ENCODE measurements around the gene MAN2A1. TPM values are rescaled to one million over a fixed set of nuclear protein-coding genes. Genes with fewer than 3 reads are reported as not detected.

The MAN2A1 gene
- total RNA-seq, 1 experiment from 2014 or later, result 78.0 TPM

DNA sequence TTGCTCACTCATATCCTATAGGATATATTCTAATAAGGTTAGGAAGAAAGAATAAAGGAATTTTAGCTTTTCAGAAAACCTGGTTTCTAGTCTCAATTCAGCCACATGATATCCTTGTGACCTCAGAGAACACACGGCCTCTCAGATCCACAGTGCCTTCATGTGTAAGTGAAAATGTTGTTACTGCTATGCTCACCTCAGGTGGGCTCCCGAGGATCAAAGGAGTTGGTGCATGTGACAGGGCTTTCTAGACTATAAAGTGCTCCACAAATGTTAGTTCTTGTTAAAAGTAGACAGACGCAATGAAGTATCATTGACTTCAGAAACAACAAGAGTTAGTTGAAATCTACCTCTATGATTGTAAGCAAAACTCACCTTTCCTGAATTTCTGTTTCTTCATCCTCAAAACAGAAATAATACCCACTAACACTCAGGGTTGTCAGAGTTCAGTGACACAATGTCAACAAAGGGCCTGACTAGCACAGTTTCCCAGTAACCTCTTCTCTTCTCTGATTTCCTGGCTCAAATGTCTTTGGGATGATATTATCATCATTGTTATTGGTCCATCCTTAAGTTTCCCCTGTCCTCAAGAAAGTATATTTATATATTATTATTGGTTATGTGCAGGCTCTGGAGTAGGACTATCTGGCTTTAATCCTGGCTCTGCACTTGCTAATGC lies 36.0 kb upstream of the MAN2A1 start:
- no peak overlapping the region for H3K23ac ChIP-seq (ENCODE audit: insufficient read length, low read depth, low read length)
- H2BK120ac ChIP-seq (ENCODE audit: low read depth, low read length, poor library complexity, severe bottlenecking), result no peak overlapping the region
- DNase-seq, result no peak
- no peak overlapping the region for H3K4me2 ChIP-seq (ENCODE audit: insufficient read depth, insufficient read length, low read length)
- Mint-ChIP-seq H3K4me1 (no peaks in the 10 kb centered on the region), H3K36me3 (ENCODE audit: insufficient read depth in 1 of 3, low read depth in 3 of 3) (no peaks in the 10 kb centered on the region), H3K27ac (no peak overlapping the region), H3K4me3 (no peak overlapping the region), H3K9me3 (no peaks in the 10 kb centered on the region), H3K27me3 (ENCODE audit: low read depth) (no peaks in the 10 kb centered on the region)
- H4K91ac ChIP-seq (ENCODE audit: insufficient read length, low read depth, low read length), result no peak overlapping the region
- H4K5ac ChIP-seq (ENCODE audit: insufficient read length, low read depth, low read length), result no peak overlapping the region
- no peak overlapping the region for H2BK15ac ChIP-seq (ENCODE audit: low read depth, low read length)
- H4K8ac ChIP-seq (replicated peaks; ENCODE audit: insufficient read length, low read depth, low read length), result no peak overlapping the region
- H4K20me1 ChIP-seq (ENCODE audit: control insufficient read depth, insufficient read depth, insufficient read length), result no peaks in the 10 kb centered on the region
- H3K18ac ChIP-seq (ENCODE audit: insufficient read length, low read depth, low read length), result no peak overlapping the region
- H3K4me1 ChIP-seq (ENCODE audit: insufficient read depth, low read length), result no peaks in the 10 kb centered on the region
- no peak overlapping the region for H2AFZ ChIP-seq (ENCODE audit: low read length)
- no peaks in the 10 kb centered on the region for H3K23me2 ChIP-seq (ENCODE audit: insufficient read length, low read depth, low read length, poor library complexity, severe bottlenecking)
- TF ChIP-seq CTCF (conservative IDR thresholded peaks at IDR 0.05), result no peak
- no peaks in the 10 kb centered on the region for H3K79me1 ChIP-seq (ENCODE audit: insufficient read depth, low read depth, low read length, poor library complexity, severe bottlenecking)
- no peak overlapping the region for H3T11ph ChIP-seq (ENCODE audit: low read length)
- H3K4ac ChIP-seq (ENCODE audit: low read depth, low read length), result no peak overlapping the region
- H2BK12ac ChIP-seq (ENCODE audit: insufficient read length, low read depth, low read length), result no peak overlapping the region
- no peak overlapping the region for H3K56ac ChIP-seq (ENCODE audit: insufficient read length, low read depth, low read length)
- no CpG with 5 or more reads among the region's 3 CpGs for WGBS (ENCODE audit: extremely low coverage, insufficient read length, low lambda C conversion rate)
- H3K79me2 ChIP-seq (ENCODE audit: insufficient read depth, low read length), result no peaks in the 10 kb centered on the region
- no peaks in the 10 kb centered on the region for H3K9me3 ChIP-seq (ENCODE audit: control insufficient read depth, low read depth, low read length)
- no peak overlapping the region for H3K27ac ChIP-seq (ENCODE audit: insufficient read length, low read depth, low read length)
- no peak overlapping the region for H3K14ac ChIP-seq (ENCODE audit: insufficient read depth, low read length)
- H2BK5ac ChIP-seq (ENCODE audit: insufficient read length, low read length), result no peak overlapping the region
- no peak overlapping the region for H2AK5ac ChIP-seq (ENCODE audit: insufficient read length, low read length)
- no peak overlapping the region for H2BK20ac ChIP-seq (ENCODE audit: low read depth, low read length, poor library complexity, severe bottlenecking)
- no peaks in the 10 kb centered on the region for H3K27me3 ChIP-seq (ENCODE audit: insufficient read depth, low read length)
- H3K9ac ChIP-seq (ENCODE audit: extremely low read depth, insufficient read length, low read length), result no peak overlapping the region

Data from H9 (cell line).